ENCODE measurements around the gene LDB3. TPM values are rescaled to one million over a fixed set of nuclear protein-coding genes. Genes with fewer than 3 reads are reported as not detected.
A peak's percentile ranks its signal among the peaks of the same experiment; 100 is the strongest.

The LDB3 gene
- total RNA-seq, 2 experiments from 2014 or later: 0.07 to 0.09 TPM

DNA sequence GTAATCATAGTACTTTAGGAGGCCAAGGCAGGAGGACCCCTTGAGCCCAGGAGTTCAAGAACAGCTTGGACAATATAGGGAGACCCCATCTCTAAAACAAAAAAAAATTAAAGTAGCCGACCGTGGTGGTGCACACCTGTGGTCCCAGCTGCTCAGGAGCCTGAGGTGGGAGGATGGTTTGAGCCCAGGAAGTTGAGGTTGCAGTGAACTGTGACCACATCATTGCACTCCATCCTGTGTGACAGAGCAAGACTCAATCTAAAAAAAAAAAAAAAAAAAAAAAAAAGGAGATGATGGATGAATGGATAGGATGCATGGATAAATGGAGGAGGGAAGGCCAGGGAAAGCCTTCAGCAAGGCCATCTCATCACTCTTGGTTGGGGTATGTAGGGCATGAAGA lies 54.7 kb downstream of the LDB3 start:
- CTCF ChIA-PET: interaction anchor here (0.6 to 0.7 kb wide), 2 partner anchors 11 to 30 kb away, joined by 3 read pairs; no protein-coding TSS in a partner anchor
- Mint-ChIP-seq H3K27ac (no peak overlapping the region), H3K4me3 (no peak overlapping the region), H3K4me1 (ENCODE audit: low read depth) (peaks cover 7% of the 10 kb centered on the region), H3K27me3 (no peaks in the 10 kb centered on the region), H3K36me3 (ENCODE audit: low read depth) (no peaks in the 10 kb centered on the region), H3K9me3 (no peaks in the 10 kb centered on the region)
- ATAC-seq (peak; percentile 47), DNase-seq (peak; percentile 18)
- TF ChIP-seq CTCF (IDR thresholded peaks at IDR 0.05): no peak
- POLR2A ChIA-PET: interaction anchor here (0.8 to 1.2 kb wide), 2 partner anchors 12 to 33 kb away, joined by 3 read pairs; partner anchors contain the start of gene BMPR1A
- intact Hi-C loops (cut with micrococcal nuclease): no loop called here

DNA sequence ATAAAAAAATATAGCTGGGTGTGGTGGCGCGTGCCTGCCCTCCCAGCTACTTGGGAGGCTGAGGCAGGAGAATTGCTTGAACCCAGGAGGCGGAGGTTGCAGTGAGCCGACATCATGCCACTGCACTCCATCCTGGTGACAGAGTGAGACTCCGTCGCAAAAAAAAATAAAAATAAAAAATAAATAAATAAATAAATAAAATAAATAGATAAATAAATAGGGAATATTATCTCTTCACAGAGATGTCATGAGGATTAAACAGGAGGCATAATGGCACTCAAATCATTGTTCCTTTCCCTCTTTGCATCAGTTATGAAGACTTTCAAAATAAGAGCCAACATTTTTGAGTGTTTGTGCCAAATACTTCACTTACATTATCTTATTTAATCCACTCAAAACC lies 56.1 kb downstream of the LDB3 start:
- no peaks in the 10 kb centered on the region for H3K36me3 Mint-ChIP-seq (ENCODE audit: low read depth)
- no peak overlapping the region for H3K27ac Mint-ChIP-seq
- DNase-seq: no peak
- H3K9me3 Mint-ChIP-seq: no peaks in the 10 kb centered on the region
- H3K4me3 Mint-ChIP-seq: no peak overlapping the region
- ChIA-PET CTCF (no interaction called here), POLR2A (no interaction called here)
- peaks cover 7% of the 10 kb centered on the region for H3K4me1 Mint-ChIP-seq (ENCODE audit: low read depth)
- no peak for ATAC-seq
- H3K27me3 Mint-ChIP-seq: peaks cover 2% of the 10 kb centered on the region
- intact Hi-C loops (cut with micrococcal nuclease): no loop called here
- TF ChIP-seq CTCF (IDR thresholded peaks at IDR 0.05): no peak

GRCh38 chr10:86725980-86726676 lies 57.8 kb downstream of the LDB3 start:
- ChIA-PET CTCF (no interaction called here), POLR2A (no interaction called here)
- H3K4me1 Mint-ChIP-seq (ENCODE audit: low read depth): peaks cover 7% of the 10 kb centered on the region
- intact Hi-C loops (cut with micrococcal nuclease): no loop called here
- ATAC-seq: no peak
- no peaks in the 10 kb centered on the region for H3K9me3 Mint-ChIP-seq
- H3K27ac Mint-ChIP-seq: no peak overlapping the region
- H3K27me3 Mint-ChIP-seq: peaks cover 4% of the 10 kb centered on the region
- no peak for TF ChIP-seq CTCF (IDR thresholded peaks at IDR 0.05)
- H3K36me3 Mint-ChIP-seq (ENCODE audit: low read depth): no peaks in the 10 kb centered on the region
- H3K4me3 Mint-ChIP-seq: no peak overlapping the region
- DNase-seq: no peak

- H3K27me3 Mint-ChIP-seq: peaks cover 4% of the 10 kb centered on the region
- no peak overlapping the region for H3K27ac Mint-ChIP-seq
- CTCF ChIA-PET: no interaction called here
- no peaks in the 10 kb centered on the region for H3K9me3 Mint-ChIP-seq
- no peak for TF ChIP-seq CTCF (IDR thresholded peaks at IDR 0.05)
- no peak overlapping the region for H3K4me3 Mint-ChIP-seq
- no peaks in the 10 kb centered on the region for H3K36me3 Mint-ChIP-seq (ENCODE audit: low read depth)
- ATAC-seq: no peak
- intact Hi-C loops (cut with micrococcal nuclease): no loop called here
- peaks cover 7% of the 10 kb centered on the region for H3K4me1 Mint-ChIP-seq (ENCODE audit: low read depth)
- DNase-seq: no peak
- POLR2A ChIA-PET: no interaction called here
These were observed 58.3 kb downstream of the LDB3 start for GRCh38 chr10:86726677-86726999.

DNA sequence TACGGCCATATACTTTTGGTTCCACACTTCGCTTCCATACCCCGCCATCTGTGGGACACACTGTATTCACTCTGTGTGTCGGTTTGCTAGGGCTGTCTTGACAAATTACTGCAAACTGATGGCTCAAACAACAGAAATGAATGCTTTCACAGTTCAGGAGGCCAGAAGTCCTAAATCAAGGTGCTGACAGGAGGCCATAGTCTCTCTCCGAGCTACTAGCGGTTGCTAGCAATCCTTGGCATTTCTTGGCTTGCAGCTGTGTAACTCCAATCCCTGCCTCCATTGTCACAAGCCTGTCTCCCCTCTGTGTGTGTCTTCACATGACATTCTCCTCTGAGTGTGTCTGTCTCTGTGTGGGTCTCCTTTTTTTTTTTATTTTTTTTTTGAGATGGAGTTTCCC lies 59.2 kb downstream of the LDB3 start:
- CTCF ChIA-PET: no interaction called here
- H3K9me3 Mint-ChIP-seq: no peaks in the 10 kb centered on the region
- peaks cover 7% of the 10 kb centered on the region for H3K4me1 Mint-ChIP-seq (ENCODE audit: low read depth)
- TF ChIP-seq CTCF (IDR thresholded peaks at IDR 0.05): no peak
- POLR2A ChIA-PET: interaction anchor here (0.8 kb wide), 1 partner anchor 26 kb away, joined by 3 read pairs; no protein-coding TSS in a partner anchor
- no peak overlapping the region for H3K27ac Mint-ChIP-seq
- DNase-seq: no peak
- no peak for ATAC-seq
- H3K4me3 Mint-ChIP-seq: no peak overlapping the region
- no peaks in the 10 kb centered on the region for H3K36me3 Mint-ChIP-seq (ENCODE audit: low read depth)
- intact Hi-C loops (cut with micrococcal nuclease): no loop called here
- H3K27me3 Mint-ChIP-seq: peaks cover 4% of the 10 kb centered on the region

All from activated CD8-positive, alpha-beta T cell treated with anti-CD3 and anti-CD28 coated beads for 36 hours (primary cell).